PC-9 (cell line): ENCODE measurements around the gene ARL3. TPM values are rescaled to one million over a fixed set of nuclear protein-coding genes. Genes with fewer than 3 reads are reported as not detected.

ENCODE experiments used
- BruUV-seq: library from RNA; stranded (reverse); fragments of 400-500 nt; replicated peaks from 2 replicates; lab custom pipeline; 2021; lab: Mats Ljungman, UMichigan
- CTCF ChIA-PET: fragments of 300-600 bp; sonication (Branson Sonifier 250); formaldehyde crosslinking; loops from one replicate; lab custom pipeline; 2022; ENCODE audit warnings: antibody characterized with exemption; lab: Charles Lee
- POLR2A ChIA-PET: fragments of 300-600 bp; sonication (Branson Sonifier 250); formaldehyde crosslinking; loops from one replicate; lab custom pipeline; 2022; ENCODE audit warnings: antibody characterized with exemption; ENCODE audit not compliant: unreplicated experiment; lab: Charles Lee
- DNase-seq, 2 experiments: peaks; one replicate each; pipeline versions ENCODE4 v3.0.0 to v3.0.0-alpha.2; 2015 to 2022; ENCODE audit warnings: mixed read lengths in 1 of 2
- H2AFZ ChIP-seq: fragments of 200-600 bp; sonication (generic); 2 replicates; pipeline ENCODE4 v1.8.1; 2017; ENCODE audit warnings: antibody characterized with exemption
- H3F3A ChIP-seq: fragments of 200-600 bp; sonication (generic); 2 replicates; pipeline ENCODE4 v1.8.1; 2017; ENCODE audit warnings: antibody characterized with exemption, mild to moderate bottlenecking, low read depth; ENCODE audit not compliant: insufficient read depth
- H3K27ac ChIP-seq: fragments of 200-600 bp; sonication (generic); 2 replicates; pipeline ENCODE4 v1.6.1; 2016; ENCODE audit warnings: mixed run types
- H3K27me3 ChIP-seq: fragments of 200-600 bp; sonication (generic); 2 replicates; pipeline ENCODE4 v1.6.1; 2016; ENCODE audit warnings: low read depth, mixed run types; ENCODE audit not compliant: insufficient read depth
- H3K36me3 ChIP-seq: fragments of 200-600 bp; sonication (generic); 2 replicates; pipeline ENCODE4 v1.6.1; 2016; ENCODE audit warnings: low read depth, mixed run types
- H3K4me1 ChIP-seq: fragments of 200-600 bp; sonication (generic); replicated peaks from 2 replicates; pipeline ENCODE4 v1.6.1; 2016; ENCODE audit warnings: mixed run types; ENCODE audit not compliant: insufficient read depth
- H3K4me2 ChIP-seq: fragments of 200-600 bp; sonication (generic); 2 replicates; pipeline ENCODE4 v1.6.1; 2017; ENCODE audit warnings: mixed run types
- H3K4me3 ChIP-seq: fragments of 200-600 bp; sonication (generic); 2 replicates; pipeline ENCODE4 v1.6.1; 2016; ENCODE audit warnings: mixed run types
- H3K79me2 ChIP-seq: fragments of 200-600 bp; sonication (generic); 2 replicates; pipeline ENCODE4 v1.6.1; 2017; ENCODE audit warnings: low read depth, mixed run types
- H3K9me2 ChIP-seq: fragments of 200-600 bp; sonication (generic); 2 replicates; pipeline ENCODE4 v1.8.1; 2017; ENCODE audit warnings: mild to moderate bottlenecking; ENCODE audit not compliant: insufficient read depth
- H3K9me3 ChIP-seq: fragments of 200-600 bp; sonication (generic); 2 replicates; pipeline ENCODE4 v1.8.1; 2016; ENCODE audit warnings: low read depth; ENCODE audit not compliant: insufficient read depth
- H4K20me1 ChIP-seq: fragments of 200-600 bp; sonication (generic); 2 replicates; pipeline ENCODE4 v1.8.1; 2017; ENCODE audit not compliant: insufficient read depth
- EZH2 ChIP-seq: fragments of 200-600 bp; sonication (generic); IDR thresholded peaks from 2 replicates; pipeline ENCODE4 v1.8.0; 2017; ENCODE audit warnings: antibody characterized with exemption, low read depth
- intact Hi-C: fragments of 100-400 bp; cut with micrococcal nuclease; formaldehyde crosslinking; loops from one replicate; pipeline ENCODE4 v1.10.0; 2022; ENCODE audit not compliant: unreplicated experiment
- total RNA-seq: library from RNA; stranded (reverse); gene quantifications from 2 replicates; pipeline ENCODE4 v1.2.3, GENCODE V29; 2021
- TF ChIP-seq, protein P1 (sequence below): fragments of 200-600 bp; sonication (generic); conservative IDR thresholded peaks from 2 replicates; pipeline ENCODE4 v1.6.1; 2017; ENCODE audit warnings: mixed run types, antibody characterized with exemption, mild to moderate bottlenecking, moderate library complexity

ARL3 gene
- total RNA-seq, 1 experiment from 2014 or later: 9.7 TPM

GRCh38 chr10:102658802-102659201 is 55.4 kb downstream of the ARL3 start:
- Histone ChIP-seq H3K9me2 (no peaks in the 10 kb centered on the region), H3K27me3 (no peaks in the 10 kb centered on the region), H3K27ac (no peak overlapping the region), H3K4me3 (no peak overlapping the region), H3K9me3 (no peaks in the 10 kb centered on the region), H3F3A (no peaks in the 10 kb centered on the region), H4K20me1 (peaks cover 3% of the 10 kb centered on the region), H3K4me1 (no peaks in the 10 kb centered on the region), H3K79me2 (peaks cover 1% of the 10 kb centered on the region; the same call in 1 of the 2 replicates), H3K4me2 (no peak overlapping the region), H2AFZ (no peak overlapping the region), H3K36me3 (no peaks in the 10 kb centered on the region)
- POLR2A ChIA-PET: no interaction called here
- DNase-seq: no peak
- CTCF ChIA-PET: no interaction called here
- BruUV-seq: no TSS peak
- intact Hi-C loops: no loop called here
- TF ChIP-seq, protein P1, sequence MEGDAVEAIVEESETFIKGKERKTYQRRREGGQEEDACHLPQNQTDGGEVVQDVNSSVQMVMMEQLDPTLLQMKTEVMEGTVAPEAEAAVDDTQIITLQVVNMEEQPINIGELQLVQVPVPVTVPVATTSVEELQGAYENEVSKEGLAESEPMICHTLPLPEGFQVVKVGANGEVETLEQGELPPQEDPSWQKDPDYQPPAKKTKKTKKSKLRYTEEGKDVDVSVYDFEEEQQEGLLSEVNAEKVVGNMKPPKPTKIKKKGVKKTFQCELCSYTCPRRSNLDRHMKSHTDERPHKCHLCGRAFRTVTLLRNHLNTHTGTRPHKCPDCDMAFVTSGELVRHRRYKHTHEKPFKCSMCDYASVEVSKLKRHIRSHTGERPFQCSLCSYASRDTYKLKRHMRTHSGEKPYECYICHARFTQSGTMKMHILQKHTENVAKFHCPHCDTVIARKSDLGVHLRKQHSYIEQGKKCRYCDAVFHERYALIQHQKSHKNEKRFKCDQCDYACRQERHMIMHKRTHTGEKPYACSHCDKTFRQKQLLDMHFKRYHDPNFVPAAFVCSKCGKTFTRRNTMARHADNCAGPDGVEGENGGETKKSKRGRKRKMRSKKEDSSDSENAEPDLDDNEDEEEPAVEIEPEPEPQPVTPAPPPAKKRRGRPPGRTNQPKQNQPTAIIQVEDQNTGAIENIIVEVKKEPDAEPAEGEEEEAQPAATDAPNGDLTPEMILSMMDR: no peak

GRCh38 chr10:102657984-102658724 is 56.0 kb downstream of the ARL3 start:
- Histone ChIP-seq H3K4me1 (no peaks in the 10 kb centered on the region), H3K9me2 (no peaks in the 10 kb centered on the region), H2AFZ (no peak overlapping the region), H3K4me2 (no peak overlapping the region), H4K20me1 (peaks cover 10% of the 10 kb centered on the region), H3K79me2 (peaks cover 8% of the 10 kb centered on the region), H3K36me3 (no peaks in the 10 kb centered on the region), H3K9me3 (no peaks in the 10 kb centered on the region), H3F3A (no peaks in the 10 kb centered on the region), H3K4me3 (no peak overlapping the region), H3K27me3 (no peaks in the 10 kb centered on the region), H3K27ac (no peak overlapping the region)
- no TSS peak for BruUV-seq
- TF ChIP-seq, protein P1: no peak
- no peak for TF ChIP-seq EZH2
- no peak for DNase-seq
- intact Hi-C loops: no loop called here
- POLR2A ChIA-PET: no interaction called here
- CTCF ChIA-PET: no interaction called here

DNA sequence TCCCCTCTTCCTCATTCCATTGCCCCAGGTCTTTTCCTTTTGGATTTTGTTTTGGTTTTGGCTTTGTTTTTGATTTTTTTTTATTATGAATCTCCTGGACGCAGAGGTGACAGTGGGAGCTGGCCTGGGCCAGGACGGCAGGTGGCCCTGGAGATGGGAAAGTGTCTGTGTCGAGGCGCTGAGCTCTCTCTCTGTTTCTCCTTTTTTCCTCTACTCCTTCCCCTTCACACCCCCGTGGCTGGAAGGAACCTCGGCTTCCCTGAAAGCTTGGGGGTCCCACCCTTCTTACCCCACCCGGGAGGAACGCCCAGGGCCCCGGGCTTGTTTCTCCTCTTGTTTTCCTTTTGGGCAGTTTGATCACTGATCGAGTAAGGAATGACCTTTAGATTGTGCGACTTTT is 56.7 kb downstream of the ARL3 start:
- TF ChIP-seq, protein P1: no peak
- no peak for TF ChIP-seq EZH2
- intact Hi-C loops: no loop called here
- Histone ChIP-seq H3K9me2 (no peaks in the 10 kb centered on the region), H2AFZ (no peak overlapping the region), H3K4me1 (no peaks in the 10 kb centered on the region), H3K27ac (no peak overlapping the region), H3K27me3 (no peaks in the 10 kb centered on the region), H4K20me1 (peaks cover 17% of the 10 kb centered on the region), H3K79me2 (peaks cover 15% of the 10 kb centered on the region), H3K4me2 (no peak overlapping the region), H3K9me3 (no peaks in the 10 kb centered on the region), H3F3A (no peaks in the 10 kb centered on the region), H3K4me3 (no peak overlapping the region), H3K36me3 (no peaks in the 10 kb centered on the region)
- CTCF ChIA-PET: no interaction called here
- POLR2A ChIA-PET: no interaction called here
- DNase-seq: no peak
- BruUV-seq: no TSS peak
